Measurements from ENCODE around the gene FBN1. TPM values are rescaled to one million over a fixed set of nuclear protein-coding genes. Genes with fewer than 3 reads are reported as not detected.

The FBN1 gene
- total and polyA plus RNA-seq, 2 experiments from 2014 or later, result 1.9 to 3.8 TPM

- ATAC-seq (no peak), DNase-seq (ENCODE audit: low spot score) (no peak)
- Histone ChIP-seq H3K36me3 (ENCODE audit: insufficient read depth) (no peaks in the 10 kb centered on the region), H3K79me2 (replicated peaks; ENCODE audit: insufficient read depth) (no peaks in the 10 kb centered on the region), H3F3A (replicated peaks; ENCODE audit: low read depth) (no peaks in the 10 kb centered on the region), H2AFZ (peak overlapping the region; percentile 72), H4K20me1 (replicated peaks; ENCODE audit: insufficient read depth) (no peaks in the 10 kb centered on the region), H3K4me2 (no peak overlapping the region), H3K27ac (ENCODE audit: low read depth) (no peak overlapping the region), H3K9me2 (ENCODE audit: insufficient read depth) (peaks cover 10% of the 10 kb centered on the region), H3K27me3 (ENCODE audit: insufficient read depth) (no peaks in the 10 kb centered on the region), H3K4me3 (no peak overlapping the region), H3K4me1 (ENCODE audit: insufficient read depth) (no peaks in the 10 kb centered on the region)
- no peak overlapping the region for H3K27ac Mint-ChIP-seq
- H3K4me1 Mint-ChIP-seq, result peaks cover 4% of the 10 kb centered on the region; the same call in 1 of the 3 replicates
- TF ChIP-seq EZH2phosphoT487 (IDR thresholded peaks at IDR 0.05; ENCODE audit: unreplicated experiment) (no peak), EZH2 (IDR thresholded peaks at IDR 0.05; ENCODE audit: low read depth, unreplicated experiment) (no peak), ZNF331 (CRISPR knock-in tag; IDR thresholded peaks at IDR 0.05; ENCODE audit: low read depth) (no peak), POLR2AphosphoS5 (IDR thresholded peaks at IDR 0.05; ENCODE audit: low read depth) (no peak), ZNF462 (CRISPR knock-in tag; IDR thresholded peaks at IDR 0.05) (no peak), ZNF114 (CRISPR knock-in tag; IDR thresholded peaks at IDR 0.05) (no peak), NANOG (IDR thresholded peaks at IDR 0.05; ENCODE audit: borderline replicate concordance) (no peak), CTCF (conservative IDR thresholded peaks at IDR 0.05; ENCODE audit: low read depth in 2 of 2) (no peak), ETS1 (IDR thresholded peaks at IDR 0.05) (no peak), STAT1 (IDR thresholded peaks at IDR 0.05; ENCODE audit: unreplicated experiment) (no peak), JUNB (IDR thresholded peaks at IDR 0.05; ENCODE audit: unreplicated experiment) (no peak), CREB1 (CRISPR knock-in tag; IDR thresholded peaks at IDR 0.05; ENCODE audit: low read depth) (no peak)
- H3K9me3 Mint-ChIP-seq, result no peaks in the 10 kb centered on the region
- no peaks in the 10 kb centered on the region for H3K27me3 Mint-ChIP-seq (ENCODE audit: insufficient read depth, low read depth, poor library complexity)
- H3K36me3 Mint-ChIP-seq (ENCODE audit: low read depth), result no peaks in the 10 kb centered on the region
- H3K4me3 Mint-ChIP-seq, result no peak overlapping the region
Measured at GRCh38 chr15:48392356-48392755, 253.2 kb downstream of the FBN1 start.
